DND-41 (cell line): ENCODE data around the gene ZNF8.

ENCODE experiments used
- ATAC-seq: fragments of 200-7000 bp; cut with Tn5 transposase; 3 replicates; pipeline ENCODE4 v1.9.1; 2021; ENCODE audit warnings: low read depth; ENCODE audit not compliant: insufficient read depth
- DNase-seq: peaks from one replicate; pipeline ENCODE4 v3.0.0-alpha.2; 2020
- H2AFZ ChIP-seq: 2 replicates; pipeline ENCODE4 v1.6.0; 2012; ENCODE audit warnings: low read depth, low read length
- H3K27ac ChIP-seq: 2 replicates; pipeline ENCODE4 v1.5.1; 2012; ENCODE audit warnings: low read length, inconsistent platforms
- H3K27me3 ChIP-seq: fragments of 200-600 bp; sonication (generic); 2 replicates; pipeline ENCODE4 v1.6.0; 2012; ENCODE audit warnings: low read length, mild to moderate bottlenecking, inconsistent platforms; ENCODE audit not compliant: insufficient read depth, poor library complexity
- H3K36me3 ChIP-seq: 2 replicates; pipeline ENCODE4 v1.5.1; 2012; ENCODE audit warnings: low read length, inconsistent platforms; ENCODE audit not compliant: insufficient read depth
- H3K4me1 ChIP-seq: 2 replicates; pipeline ENCODE4 v1.5.1; 2012; ENCODE audit warnings: mild to moderate bottlenecking, low read length; ENCODE audit not compliant: insufficient read depth
- H3K4me2 ChIP-seq: 2 replicates; pipeline ENCODE4 v1.6.0; 2012; ENCODE audit warnings: mild to moderate bottlenecking, moderate library complexity, low read length, inconsistent platforms; ENCODE audit not compliant: insufficient read depth
- H3K4me3 ChIP-seq, 2 experiments: fragments of 200-600 bp in 1 of 2; shearing (Covaris generic) in 1 of 2; 2 replicates each; pipeline ENCODE4 v1.5.1; 2012 to 2016; ENCODE audit warnings: inconsistent platforms in 2 of 2, low read length in 2 of 2, mild to moderate bottlenecking in 2 of 2, low read depth in 1 of 2, moderate library complexity in 1 of 2
- H3K79me2 ChIP-seq: 2 replicates; pipeline ENCODE4 v1.6.0; 2012; ENCODE audit warnings: low read length, inconsistent platforms; ENCODE audit not compliant: insufficient read depth
- H3K9ac ChIP-seq: 2 replicates; pipeline ENCODE4 v1.6.0; 2012; ENCODE audit warnings: low read depth, mild to moderate bottlenecking, inconsistent platforms, low read length, moderate library complexity
- H3K9me3 ChIP-seq: 2 replicates; pipeline ENCODE4 v1.5.1; 2012; ENCODE audit warnings: low read length, moderate library complexity, mild to moderate bottlenecking, inconsistent platforms; ENCODE audit not compliant: insufficient read depth, severe bottlenecking
- H4K20me1 ChIP-seq: 2 replicates; pipeline ENCODE4 v1.6.0; 2012; ENCODE audit warnings: low read length; ENCODE audit not compliant: insufficient read depth
- EZH2 ChIP-seq: IDR thresholded peaks from 3 replicates; pipeline ENCODE4 v1.6.1; 2012; ENCODE audit warnings: borderline replicate concordance, low read depth, mild to moderate bottlenecking, moderate library complexity, low read length, inconsistent platforms; ENCODE audit not compliant: severe bottlenecking
- TF ChIP-seq, protein P1 (sequence below): IDR thresholded peaks from 2 replicates; pipeline ENCODE4 v1.5.1; 2012; ENCODE audit warnings: borderline replicate concordance, low read length, moderate library complexity, mild to moderate bottlenecking; ENCODE audit not compliant: poor library complexity, severe bottlenecking; ENCODE audit errors: extremely low read depth

The ZNF8 gene

GRCh38 chr19:58351990-58352755 is 73.4 kb downstream of the ZNF8 start:
- TF ChIP-seq, protein P1, sequence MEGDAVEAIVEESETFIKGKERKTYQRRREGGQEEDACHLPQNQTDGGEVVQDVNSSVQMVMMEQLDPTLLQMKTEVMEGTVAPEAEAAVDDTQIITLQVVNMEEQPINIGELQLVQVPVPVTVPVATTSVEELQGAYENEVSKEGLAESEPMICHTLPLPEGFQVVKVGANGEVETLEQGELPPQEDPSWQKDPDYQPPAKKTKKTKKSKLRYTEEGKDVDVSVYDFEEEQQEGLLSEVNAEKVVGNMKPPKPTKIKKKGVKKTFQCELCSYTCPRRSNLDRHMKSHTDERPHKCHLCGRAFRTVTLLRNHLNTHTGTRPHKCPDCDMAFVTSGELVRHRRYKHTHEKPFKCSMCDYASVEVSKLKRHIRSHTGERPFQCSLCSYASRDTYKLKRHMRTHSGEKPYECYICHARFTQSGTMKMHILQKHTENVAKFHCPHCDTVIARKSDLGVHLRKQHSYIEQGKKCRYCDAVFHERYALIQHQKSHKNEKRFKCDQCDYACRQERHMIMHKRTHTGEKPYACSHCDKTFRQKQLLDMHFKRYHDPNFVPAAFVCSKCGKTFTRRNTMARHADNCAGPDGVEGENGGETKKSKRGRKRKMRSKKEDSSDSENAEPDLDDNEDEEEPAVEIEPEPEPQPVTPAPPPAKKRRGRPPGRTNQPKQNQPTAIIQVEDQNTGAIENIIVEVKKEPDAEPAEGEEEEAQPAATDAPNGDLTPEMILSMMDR, result no peak
- TF ChIP-seq EZH2, result no peak
- no peak overlapping the region for H3K27ac ChIP-seq
- H3K4me2 ChIP-seq, result no peak overlapping the region
- no peaks in the 10 kb centered on the region for H3K9me3 ChIP-seq
- H3K4me1 ChIP-seq, result peaks cover 24% of the 10 kb centered on the region
- DNase-seq (no peak), ATAC-seq (no peak)
- H3K9ac ChIP-seq, result no peak overlapping the region
- H3K36me3 ChIP-seq, result peaks cover 23% of the 10 kb centered on the region
- H4K20me1 ChIP-seq, result peaks cover 10% of the 10 kb centered on the region
- no peak overlapping the region for H3K4me3 ChIP-seq
- no peaks in the 10 kb centered on the region for H3K27me3 ChIP-seq
- no peak overlapping the region for H2AFZ ChIP-seq
- peaks cover 21% of the 10 kb centered on the region for H3K79me2 ChIP-seq
